Measurements from ENCODE around the gene POLD4.

- TF ChIP-seq FOXK2 (IDR thresholded peaks at IDR 0.05) (no peak), SUZ12 (IDR thresholded peaks at IDR 0.05) (no peak)
Observed at GRCh38 chr11:67378544-67378943, 25.2 kb upstream of the POLD4 start.

Data from HEK293T (cell line).